ENCODE measurements around the gene AP2A1.

GRCh38 chr19:49786376-49786820, 19.6 kb downstream of the AP2A1 start:
- TF ChIP-seq EP300 (conservative IDR thresholded peaks at IDR 0.05; ENCODE audit: poor library complexity, severe bottlenecking) = no peak
- TF ChIP-seq EZH2 (IDR thresholded peaks at IDR 0.05; ENCODE audit: borderline replicate concordance, insufficient read depth, low read length, poor library complexity, severe bottlenecking) = no peak
- TF ChIP-seq CTCF (IDR thresholded peaks at IDR 0.05; ENCODE audit: poor library complexity, severe bottlenecking) = no peak
- no peak for TF ChIP-seq MXI1 (conservative IDR thresholded peaks at IDR 0.05; ENCODE audit: poor library complexity, severe bottlenecking)

Data from neural cell (in vitro differentiated cells).